GM12873 (cell line): ENCODE measurements around the gene LRRC4C.

Experiments used
- CTCF ChIP-seq: IDR thresholded peaks from 2 replicates; pipeline ENCODE4 v1.5.1; 2012; ENCODE audit warnings: low read depth, mild to moderate bottlenecking, moderate library complexity, low read length, control low read depth; ENCODE audit not compliant: insufficient read depth; ENCODE audit errors: missing control alignments

The LRRC4C gene

GRCh38 chr11:40202589-40203270 lies 1256.7 kb downstream of the LRRC4C start:
- TF ChIP-seq CTCF, result no peak

GRCh38 chr11:40190294-40190693 lies 1269.2 kb downstream of the LRRC4C start:
- TF ChIP-seq CTCF, result no peak

GRCh38 chr11:40188848-40189247 lies 1270.6 kb downstream of the LRRC4C start:
- TF ChIP-seq CTCF, result no peak

- no peak for TF ChIP-seq CTCF
These were observed 1272.2 kb downstream of the LRRC4C start for GRCh38 chr11:40187295-40187694.

GRCh38 chr11:40186437-40187263 lies 1272.8 kb downstream of the LRRC4C start:
- TF ChIP-seq CTCF, result no peak

GRCh38 chr11:40185793-40186192 lies 1273.7 kb downstream of the LRRC4C start:
- TF ChIP-seq CTCF, result no peak
